Hepatocyte (in vitro differentiated cells): ENCODE measurements around the gene C1QTNF8.

ENCODE experiments used
- CTCF ChIP-seq: fragments of 200-600 bp; sonication (generic); IDR thresholded peaks from 2 replicates; pipeline ENCODE4 v1.5.1; 2016; ENCODE audit warnings: antibody characterized with exemption, mild to moderate bottlenecking; ENCODE audit not compliant: poor library complexity
- EZH2 ChIP-seq: fragments of 200-600 bp; sonication (generic); IDR thresholded peaks from 2 replicates; pipeline ENCODE4 v1.6.1; 2016; ENCODE audit warnings: antibody characterized with exemption, mild to moderate bottlenecking, borderline replicate concordance
- EZH2phosphoT487 ChIP-seq: fragments of 200-600 bp; sonication (generic); IDR thresholded peaks from one replicate; pipeline ENCODE4 v1.6.1; 2018; ENCODE audit warnings: antibody characterized with exemption, mild to moderate bottlenecking, low read depth, moderate library complexity; ENCODE audit not compliant: unreplicated experiment, severe bottlenecking

GRCh38 chr16:1069154-1069553 lies 26.9 kb downstream of the C1QTNF8 start:
- TF ChIP-seq CTCF = no peak
- no peak for TF ChIP-seq EZH2
- no peak for TF ChIP-seq EZH2phosphoT487
